ENCODE data around the gene RNF141.

The RNF141 gene

DNA sequence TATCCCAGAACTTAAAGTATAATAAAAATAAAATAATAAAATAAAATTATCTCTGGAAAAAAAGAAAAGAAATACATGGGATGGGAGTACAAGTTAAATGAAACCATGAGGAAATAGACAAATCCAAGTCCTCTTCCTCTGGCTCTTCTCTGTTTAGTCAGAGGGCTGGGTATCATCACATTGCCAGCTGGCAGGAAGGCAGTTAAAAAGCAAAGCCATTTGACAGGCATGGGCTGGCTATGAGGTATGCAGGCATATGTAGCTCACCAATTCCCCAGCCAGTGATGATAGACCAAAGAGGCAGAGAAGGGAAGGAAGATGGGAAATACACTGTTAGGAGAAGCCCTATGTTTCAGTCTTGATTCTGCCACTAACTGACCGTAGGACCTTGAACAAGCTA, 21.0 kb upstream of the RNF141 start:
- no peak overlapping the region for H3K4me3 ChIP-seq (ENCODE audit: low read length)
- TF ChIP-seq, protein P1, sequence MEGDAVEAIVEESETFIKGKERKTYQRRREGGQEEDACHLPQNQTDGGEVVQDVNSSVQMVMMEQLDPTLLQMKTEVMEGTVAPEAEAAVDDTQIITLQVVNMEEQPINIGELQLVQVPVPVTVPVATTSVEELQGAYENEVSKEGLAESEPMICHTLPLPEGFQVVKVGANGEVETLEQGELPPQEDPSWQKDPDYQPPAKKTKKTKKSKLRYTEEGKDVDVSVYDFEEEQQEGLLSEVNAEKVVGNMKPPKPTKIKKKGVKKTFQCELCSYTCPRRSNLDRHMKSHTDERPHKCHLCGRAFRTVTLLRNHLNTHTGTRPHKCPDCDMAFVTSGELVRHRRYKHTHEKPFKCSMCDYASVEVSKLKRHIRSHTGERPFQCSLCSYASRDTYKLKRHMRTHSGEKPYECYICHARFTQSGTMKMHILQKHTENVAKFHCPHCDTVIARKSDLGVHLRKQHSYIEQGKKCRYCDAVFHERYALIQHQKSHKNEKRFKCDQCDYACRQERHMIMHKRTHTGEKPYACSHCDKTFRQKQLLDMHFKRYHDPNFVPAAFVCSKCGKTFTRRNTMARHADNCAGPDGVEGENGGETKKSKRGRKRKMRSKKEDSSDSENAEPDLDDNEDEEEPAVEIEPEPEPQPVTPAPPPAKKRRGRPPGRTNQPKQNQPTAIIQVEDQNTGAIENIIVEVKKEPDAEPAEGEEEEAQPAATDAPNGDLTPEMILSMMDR (conservative IDR thresholded peaks at IDR 0.05; ENCODE audit: low read depth, low read length), result no peak
- no peak for DNase-seq (ENCODE audit: low read depth)

DNA sequence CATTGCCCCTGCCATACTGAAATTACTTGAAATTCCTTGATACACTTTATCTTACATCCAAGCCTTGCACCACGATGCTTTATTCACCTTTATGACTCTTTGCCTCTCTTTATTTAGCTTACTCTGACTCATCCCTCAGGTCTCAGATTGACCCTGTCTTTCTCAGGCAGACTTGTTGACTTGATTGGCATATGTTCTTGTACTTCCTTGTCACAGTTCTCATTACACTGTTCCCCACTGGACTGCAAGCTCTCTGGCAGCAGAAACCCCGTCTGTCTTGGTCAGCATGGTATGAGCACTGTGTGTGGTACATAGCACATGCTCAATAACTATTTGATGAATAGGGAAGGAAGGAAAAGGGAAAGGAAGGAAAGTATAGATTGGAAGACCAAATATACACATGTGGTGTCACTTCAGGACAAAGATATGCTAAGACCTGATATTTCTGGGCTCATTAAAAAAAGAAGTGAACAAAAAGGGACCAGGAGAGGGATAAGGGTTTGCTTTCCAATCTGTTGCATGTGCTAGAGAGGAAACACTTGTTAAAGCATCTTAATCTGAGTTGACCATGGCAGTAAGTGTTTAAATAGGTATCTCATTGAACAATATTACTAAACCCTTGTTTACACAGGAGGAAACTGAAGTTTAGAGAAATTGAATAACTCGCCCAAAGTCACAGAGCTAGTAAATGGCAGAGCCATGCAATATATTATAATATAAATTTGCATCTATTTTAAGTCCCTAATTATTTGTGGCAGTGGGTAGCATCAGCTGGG, 20.2 kb upstream of the RNF141 start:
- TF ChIP-seq, protein P1 (conservative IDR thresholded peaks at IDR 0.05; ENCODE audit: low read depth, low read length), result no peak
- H3K4me3 ChIP-seq (ENCODE audit: low read length), result no peak overlapping the region
- no peak for DNase-seq (ENCODE audit: low read depth)

DNA sequence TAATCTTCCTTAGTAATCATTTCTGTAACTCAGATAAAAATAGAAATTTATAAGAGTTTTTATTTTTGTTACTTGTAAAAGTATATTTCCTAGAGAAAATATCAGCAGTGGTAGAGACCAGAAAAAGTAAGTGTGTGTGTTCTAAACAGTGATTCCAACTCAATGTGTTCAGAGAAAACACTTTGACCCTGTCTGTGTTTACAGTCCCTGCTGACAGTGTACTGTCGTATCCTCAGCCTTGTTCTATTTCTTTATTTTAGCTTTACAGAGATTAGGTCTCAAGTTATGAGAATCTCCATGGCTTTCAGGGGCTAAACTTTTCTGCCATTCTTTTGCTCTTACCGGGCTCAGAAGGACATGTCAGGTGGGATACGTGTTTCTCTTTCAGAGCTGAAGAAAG, 17.3 kb upstream of the RNF141 start:
- DNase-seq (ENCODE audit: low read depth), result no peak
- TF ChIP-seq, protein P1 (conservative IDR thresholded peaks at IDR 0.05; ENCODE audit: low read depth, low read length), result no peak
- H3K4me3 ChIP-seq (ENCODE audit: low read length), result no peak overlapping the region

DNA sequence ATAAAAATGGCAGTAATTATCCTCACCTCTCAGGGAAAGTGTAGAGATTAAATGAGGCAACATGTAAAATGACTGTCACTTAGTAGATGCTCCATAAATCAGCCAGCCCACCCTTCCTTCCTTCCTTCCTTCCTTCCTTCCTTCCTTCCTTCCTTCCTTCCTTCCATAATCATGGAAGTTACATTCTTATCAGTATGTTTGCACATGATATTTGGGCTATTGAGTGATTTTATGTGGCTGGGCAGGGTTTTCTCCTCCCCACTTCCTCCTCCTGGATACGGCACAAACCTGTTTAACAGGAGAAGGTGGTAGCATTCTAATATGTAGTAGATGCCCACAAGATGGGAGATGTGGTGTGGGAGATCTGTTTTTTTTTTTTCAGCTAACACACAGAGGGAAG, 15.6 kb upstream of the RNF141 start:
- no peak overlapping the region for H3K4me3 ChIP-seq (ENCODE audit: low read length)
- DNase-seq (ENCODE audit: low read depth), result no peak
- TF ChIP-seq, protein P1 (conservative IDR thresholded peaks at IDR 0.05; ENCODE audit: low read depth, low read length), result no peak

DNA sequence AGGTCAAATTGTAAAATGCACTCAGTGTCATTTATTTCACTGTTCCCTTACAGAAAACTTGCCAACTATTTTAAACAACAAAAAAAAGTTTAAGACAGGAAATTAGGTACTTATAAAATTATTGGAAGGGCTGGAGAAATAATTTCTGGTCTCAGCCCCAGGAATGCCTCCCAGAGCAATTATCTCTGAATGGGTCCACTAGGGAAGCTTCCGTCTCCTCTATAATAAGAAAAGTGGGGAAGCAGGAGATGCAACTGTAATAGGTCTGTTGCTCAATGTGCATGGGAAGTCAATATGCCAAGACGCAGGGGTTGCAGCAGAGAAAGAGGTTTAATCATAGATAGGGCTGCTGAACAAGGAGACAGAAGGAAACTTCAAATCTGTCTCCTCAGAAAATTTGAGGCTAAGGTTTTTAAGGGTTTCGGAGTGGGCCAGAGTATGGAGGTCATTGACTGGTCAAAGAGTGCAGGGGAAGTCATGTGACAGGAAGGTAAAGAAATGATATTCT, 10.9 kb upstream of the RNF141 start:
- H3K4me3 ChIP-seq (ENCODE audit: low read length), result no peak overlapping the region
- TF ChIP-seq, protein P1 (conservative IDR thresholded peaks at IDR 0.05; ENCODE audit: low read depth, low read length), result no peak
- DNase-seq (ENCODE audit: low read depth), result no peak

DNA sequence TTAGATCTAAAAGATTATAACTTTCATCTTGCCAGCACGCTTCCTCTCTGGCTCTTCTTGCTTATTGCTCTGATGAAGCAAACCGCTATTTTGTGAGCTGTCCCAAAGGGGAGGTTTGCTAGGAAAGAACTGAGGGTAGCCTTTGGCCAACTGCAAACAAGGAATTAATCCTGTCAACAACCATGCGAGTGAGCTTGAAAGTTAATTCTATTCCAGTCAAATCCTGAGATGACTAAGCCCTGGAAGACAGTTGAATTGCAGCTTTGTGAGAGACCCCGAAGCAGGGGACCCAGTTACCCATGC, 10.3 kb upstream of the RNF141 start:
- DNase-seq (ENCODE audit: low read depth), result no peak
- H3K4me3 ChIP-seq (ENCODE audit: low read length), result no peak overlapping the region
- TF ChIP-seq, protein P1 (conservative IDR thresholded peaks at IDR 0.05; ENCODE audit: low read depth, low read length), result no peak
